ENCODE data around the gene PARN.

DNA sequence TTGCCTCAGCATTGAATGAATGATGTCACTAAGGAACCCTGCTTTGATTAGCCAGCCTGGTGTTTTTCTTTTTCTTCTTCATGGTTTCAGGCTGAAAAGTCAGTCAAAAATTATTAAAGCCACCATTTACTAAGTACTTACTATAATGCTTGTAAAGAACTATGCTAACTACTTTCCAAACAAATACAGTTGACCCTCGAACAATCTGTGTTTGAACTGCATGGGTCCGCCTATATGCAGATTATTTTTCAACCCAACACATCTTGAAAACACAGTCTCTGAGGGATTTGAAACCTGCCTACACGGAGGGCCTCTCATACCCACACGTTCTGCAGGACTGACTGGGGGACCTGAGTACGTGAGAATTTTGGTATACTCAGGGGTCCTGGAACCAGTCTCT, 136.3 kb downstream of the PARN start:
- TF ChIP-seq CTCF (IDR thresholded peaks at IDR 0.05) = no peak
- no peak for TF ChIP-seq POLR2A (IDR thresholded peaks at IDR 0.05)
